Gastrocnemius medialis (tissue), 4 donors: ENCODE results near the gene MICALL2.

Experiments used
- POLR2A ChIP-seq, 2 donors: fragments of 450-650 bp; IDR thresholded peaks; one replicate each; pipeline ENCODE4 v1.6.1; 2017; ENCODE audit warnings: antibody characterized with exemption in 2 of 2, mild to moderate bottlenecking in 2 of 2, moderate library complexity in 2 of 2
- TF ChIP-seq, protein P1 (sequence below), 5 experiments: fragments of 450-650 bp in 3 of 5; fragments of 200-600 bp in 2 of 5; sonication (generic) in 2 of 5; IDR thresholded peaks in 4 of 5; conservative IDR thresholded peaks in 1 of 5; 1 replicate in 4 of 5; 2 replicates in 1 of 5; pipeline ENCODE4 v1.5.1; 2016 to 2019; ENCODE audit warnings: antibody characterized with exemption in 5 of 5, mild to moderate bottlenecking in 3 of 5, moderate library complexity in 3 of 5

DNA sequence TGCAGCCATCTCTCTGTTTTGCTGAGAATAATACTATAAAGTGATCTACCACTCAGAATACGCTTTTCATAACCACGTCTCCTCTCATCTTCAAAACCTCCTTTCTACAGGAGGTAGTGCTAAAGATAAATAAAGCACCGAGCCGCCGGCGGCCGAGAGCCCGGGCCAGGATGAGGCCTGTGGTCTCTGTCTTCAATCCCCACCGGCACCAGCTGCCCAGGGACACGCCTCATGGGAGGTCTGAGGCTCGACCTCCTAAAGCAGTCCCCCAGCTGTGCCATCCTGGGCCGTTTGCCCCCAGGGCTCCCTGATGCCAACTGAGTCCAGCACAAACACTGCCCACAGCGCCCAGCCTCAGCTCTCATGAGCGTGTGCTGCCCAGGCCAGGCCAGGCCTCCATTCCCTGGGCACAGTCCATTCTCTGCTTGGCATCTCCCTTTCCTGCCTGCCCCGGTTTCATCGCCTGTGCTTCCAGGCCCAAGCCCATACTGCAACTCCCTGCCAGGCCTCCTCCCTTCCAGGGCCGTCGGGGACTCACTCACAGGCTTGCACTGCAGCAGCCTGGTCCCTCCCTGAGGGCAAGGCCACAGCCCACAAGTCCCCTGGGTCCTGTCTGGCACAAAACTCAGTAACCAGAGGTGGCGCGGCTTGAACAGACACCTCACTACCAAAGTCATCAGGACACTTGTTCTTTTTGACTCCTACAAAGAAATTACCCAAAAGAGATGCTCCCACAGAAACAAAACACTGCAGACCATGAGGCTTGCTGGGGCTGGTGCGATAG is 42.4 kb upstream of the MICALL2 start:
- TF ChIP-seq, protein P1, sequence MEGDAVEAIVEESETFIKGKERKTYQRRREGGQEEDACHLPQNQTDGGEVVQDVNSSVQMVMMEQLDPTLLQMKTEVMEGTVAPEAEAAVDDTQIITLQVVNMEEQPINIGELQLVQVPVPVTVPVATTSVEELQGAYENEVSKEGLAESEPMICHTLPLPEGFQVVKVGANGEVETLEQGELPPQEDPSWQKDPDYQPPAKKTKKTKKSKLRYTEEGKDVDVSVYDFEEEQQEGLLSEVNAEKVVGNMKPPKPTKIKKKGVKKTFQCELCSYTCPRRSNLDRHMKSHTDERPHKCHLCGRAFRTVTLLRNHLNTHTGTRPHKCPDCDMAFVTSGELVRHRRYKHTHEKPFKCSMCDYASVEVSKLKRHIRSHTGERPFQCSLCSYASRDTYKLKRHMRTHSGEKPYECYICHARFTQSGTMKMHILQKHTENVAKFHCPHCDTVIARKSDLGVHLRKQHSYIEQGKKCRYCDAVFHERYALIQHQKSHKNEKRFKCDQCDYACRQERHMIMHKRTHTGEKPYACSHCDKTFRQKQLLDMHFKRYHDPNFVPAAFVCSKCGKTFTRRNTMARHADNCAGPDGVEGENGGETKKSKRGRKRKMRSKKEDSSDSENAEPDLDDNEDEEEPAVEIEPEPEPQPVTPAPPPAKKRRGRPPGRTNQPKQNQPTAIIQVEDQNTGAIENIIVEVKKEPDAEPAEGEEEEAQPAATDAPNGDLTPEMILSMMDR (IDR thresholded peaks at IDR 0.05 in 4 of 5, conservative IDR thresholded peaks at IDR 0.05 in 1 of 5), result no peak
- no peak for TF ChIP-seq POLR2A (IDR thresholded peaks at IDR 0.05)
